HepG2 (cell line): ENCODE measurements around the gene CD28. TPM values are rescaled to one million over a fixed set of nuclear protein-coding genes. Genes with fewer than 3 reads are reported as not detected.

Source experiments
- ATF7-NPFF ChIP-seq: sonication (generic); formaldehyde crosslinking; IDR thresholded peaks from 2 replicates; pipeline ENCODE4 v1.8.1; 2023; ENCODE audit warnings: mild to moderate bottlenecking, low read depth, missing genetic modification reagents, moderate library complexity
- CCDC6 ChIP-seq: sonication (generic); formaldehyde crosslinking; IDR thresholded peaks from 2 replicates; pipeline ENCODE4 v1.8.1; 2022; ENCODE audit warnings: mild to moderate bottlenecking, missing genetic modification reagents, moderate library complexity
- CREM ChIP-seq, 2 experiments: sonication (generic) in 1 of 2; formaldehyde crosslinking in 1 of 2; IDR thresholded peaks; 2 replicates each; pipeline versions ENCODE4 v1.4.0 to v1.6.1; 2016 to 2020; ENCODE audit warnings: antibody characterized with exemption in 1 of 2, mild to moderate bottlenecking in 1 of 2, missing genetic modification reagents in 1 of 2
- HDAC2 ChIP-seq: sonication (generic); formaldehyde crosslinking; IDR thresholded peaks from 2 replicates; pipeline ENCODE4 v1.4.0; 2020; ENCODE audit warnings: missing genetic modification reagents
- HNF4G ChIP-seq, 2 experiments: sonication (generic) in 1 of 2; formaldehyde crosslinking in 1 of 2; IDR thresholded peaks; 2 replicates each; pipeline versions ENCODE4 v1.4.0 to v1.6.1; 2011 to 2020; ENCODE audit warnings: borderline replicate concordance in 2 of 2, low read depth in 2 of 2, mild to moderate bottlenecking in 2 of 2, low read length in 1 of 2, missing genetic modification reagents in 1 of 2, moderate library complexity in 1 of 2
- KDM6A ChIP-seq: IDR thresholded peaks from 2 replicates; pipeline ENCODE4 v1.6.1; 2016; ENCODE audit warnings: low read depth
- MATR3 ChIP-seq: sonication (generic); formaldehyde crosslinking; IDR thresholded peaks from 2 replicates; pipeline ENCODE4 v1.4.0; 2020; ENCODE audit warnings: missing genetic modification reagents
- NCOA2 ChIP-seq: sonication (generic); formaldehyde crosslinking; IDR thresholded peaks from 2 replicates; pipeline ENCODE4 v1.8.0; 2022; ENCODE audit warnings: inconsistent platforms
- NONO ChIP-seq, 2 experiments: fragments of 450-650 bp in 1 of 2; sonication (generic) in 1 of 2; formaldehyde crosslinking in 1 of 2; IDR thresholded peaks in 1 of 2; conservative IDR thresholded peaks in 1 of 2; 2 replicates each; pipeline versions ENCODE4 v1.6.1 to v1.8.0; 2017 to 2022; ENCODE audit warnings: mild to moderate bottlenecking in 1 of 2, missing genetic modification reagents in 1 of 2, moderate library complexity in 1 of 2
- POLR2A ChIP-seq, 2 experiments: IDR thresholded peaks; 2 replicates each; pipeline ENCODE4 v1.6.1; 2011; ENCODE audit warnings: low read depth in 2 of 2, low read length in 2 of 2, mild to moderate bottlenecking in 1 of 2, moderate library complexity in 1 of 2; ENCODE audit not compliant: insufficient read depth in 1 of 2
- SIX1 ChIP-seq: sonication (generic); formaldehyde crosslinking; IDR thresholded peaks from 2 replicates; pipeline ENCODE4 v1.4.0; 2020; ENCODE audit warnings: missing genetic modification reagents, borderline replicate concordance
- STAT5B ChIP-seq: sonication (generic); formaldehyde crosslinking; IDR thresholded peaks from 2 replicates; pipeline ENCODE4 v1.4.0; 2020; ENCODE audit warnings: missing genetic modification reagents
- TCF7L2 ChIP-seq: IDR thresholded peaks from 2 replicates; pipeline ENCODE4 v1.6.1; 2011; ENCODE audit warnings: mild to moderate bottlenecking, low read depth, low read length, moderate library complexity
- ZBTB3 ChIP-seq: sonication (generic); formaldehyde crosslinking; IDR thresholded peaks from 2 replicates; pipeline ENCODE4 v1.4.0; 2020; ENCODE audit warnings: low read depth, mild to moderate bottlenecking, moderate library complexity, missing genetic modification reagents, borderline replicate concordance
- ZNF333 ChIP-seq: sonication (generic); formaldehyde crosslinking; IDR thresholded peaks from 2 replicates; pipeline ENCODE4 v1.4.0; 2020; ENCODE audit warnings: mild to moderate bottlenecking, missing genetic modification reagents, borderline replicate concordance
- ZSCAN29 ChIP-seq: sonication (generic); formaldehyde crosslinking; conservative IDR thresholded peaks from 2 replicates; pipeline ENCODE4 v1.4.0; 2020; ENCODE audit warnings: mild to moderate bottlenecking, missing genetic modification reagents
- polyA plus RNA-seq, 8 experiments: library from polyadenylated mRNA; depleted of rRNA in 3 of 8; stranded (reverse) in 7 of 8; unstranded in 1 of 8; fragments of >200 nt; fragmentation: Illumina TruSeq in 4 of 8; extraction: Trizol in 4 of 8; gene quantifications; 2 replicates each; pipeline versions ENCODE4 v1.2.1 to v1.2.3, GENCODE V29; 2011 to 2016; ENCODE audit warnings: low read depth in 4 of 8, missing spikeins in 1 of 8, mixed read lengths in 1 of 8; ENCODE audit not compliant: insufficient read depth in 1 of 8
- total RNA-seq, 5 experiments: library from RNA; depleted of rRNA; stranded (reverse); fragments of >200 nt; fragmentation: Illumina TruSeq; extraction: Trizol; gene quantifications; 2 replicates each; pipeline ENCODE4 v1.2.3, GENCODE V29; 2016; ENCODE audit warnings: low read depth in 1 of 5
- TF ChIP-seq, protein P1 (sequence below): IDR thresholded peaks from 2 replicates; pipeline ENCODE4 v1.6.1; 2016; ENCODE audit warnings: low read depth, missing genetic modification reagents, missing compliant biosample characterization
- TF ChIP-seq, protein P2 (sequence below): sonication (generic); formaldehyde crosslinking; IDR thresholded peaks from 2 replicates; pipeline ENCODE4 v1.4.0; 2020; ENCODE audit warnings: mild to moderate bottlenecking, missing genetic modification reagents, borderline replicate concordance

Gene CD28
- total and polyA plus RNA-seq, 2 of the 13 experiments (the other 11 are each of a cell fraction or from before 2014, with no cell fraction given), result not detected

DNA sequence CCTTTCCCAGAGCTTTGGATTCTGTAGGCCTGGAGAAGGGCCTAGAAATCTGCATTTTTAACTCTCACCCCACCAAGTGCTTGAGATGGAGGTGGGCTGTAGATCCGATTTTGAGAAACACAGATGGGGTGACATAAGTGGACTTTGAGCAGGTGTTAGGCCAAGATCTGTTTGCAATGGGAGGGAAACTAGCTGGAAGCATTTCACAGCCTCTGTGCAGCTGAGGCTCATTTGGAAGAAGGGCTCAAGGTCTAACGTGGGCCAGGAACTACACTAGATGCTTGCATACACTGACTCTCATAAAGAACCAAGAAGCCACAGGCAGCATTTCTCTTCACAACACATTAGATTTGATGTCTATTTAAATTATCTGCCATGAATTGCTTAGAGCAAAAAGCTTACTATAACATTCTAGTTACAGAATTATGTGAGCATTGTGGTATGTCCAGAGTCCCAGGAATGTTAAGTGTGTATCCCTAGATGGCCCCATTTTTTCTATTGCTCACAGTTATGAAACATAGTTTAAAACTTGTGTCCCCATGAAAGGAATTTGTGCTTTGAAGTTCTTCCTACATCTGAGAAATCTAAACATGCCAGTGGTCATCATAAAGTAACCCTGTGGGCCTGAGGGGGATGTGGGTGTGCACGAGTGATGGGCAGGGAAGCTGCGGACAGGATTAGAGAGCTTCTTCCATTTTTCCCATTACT, 77.2 kb downstream of the CD28 start (continued):
- TF ChIP-seq, protein P1, sequence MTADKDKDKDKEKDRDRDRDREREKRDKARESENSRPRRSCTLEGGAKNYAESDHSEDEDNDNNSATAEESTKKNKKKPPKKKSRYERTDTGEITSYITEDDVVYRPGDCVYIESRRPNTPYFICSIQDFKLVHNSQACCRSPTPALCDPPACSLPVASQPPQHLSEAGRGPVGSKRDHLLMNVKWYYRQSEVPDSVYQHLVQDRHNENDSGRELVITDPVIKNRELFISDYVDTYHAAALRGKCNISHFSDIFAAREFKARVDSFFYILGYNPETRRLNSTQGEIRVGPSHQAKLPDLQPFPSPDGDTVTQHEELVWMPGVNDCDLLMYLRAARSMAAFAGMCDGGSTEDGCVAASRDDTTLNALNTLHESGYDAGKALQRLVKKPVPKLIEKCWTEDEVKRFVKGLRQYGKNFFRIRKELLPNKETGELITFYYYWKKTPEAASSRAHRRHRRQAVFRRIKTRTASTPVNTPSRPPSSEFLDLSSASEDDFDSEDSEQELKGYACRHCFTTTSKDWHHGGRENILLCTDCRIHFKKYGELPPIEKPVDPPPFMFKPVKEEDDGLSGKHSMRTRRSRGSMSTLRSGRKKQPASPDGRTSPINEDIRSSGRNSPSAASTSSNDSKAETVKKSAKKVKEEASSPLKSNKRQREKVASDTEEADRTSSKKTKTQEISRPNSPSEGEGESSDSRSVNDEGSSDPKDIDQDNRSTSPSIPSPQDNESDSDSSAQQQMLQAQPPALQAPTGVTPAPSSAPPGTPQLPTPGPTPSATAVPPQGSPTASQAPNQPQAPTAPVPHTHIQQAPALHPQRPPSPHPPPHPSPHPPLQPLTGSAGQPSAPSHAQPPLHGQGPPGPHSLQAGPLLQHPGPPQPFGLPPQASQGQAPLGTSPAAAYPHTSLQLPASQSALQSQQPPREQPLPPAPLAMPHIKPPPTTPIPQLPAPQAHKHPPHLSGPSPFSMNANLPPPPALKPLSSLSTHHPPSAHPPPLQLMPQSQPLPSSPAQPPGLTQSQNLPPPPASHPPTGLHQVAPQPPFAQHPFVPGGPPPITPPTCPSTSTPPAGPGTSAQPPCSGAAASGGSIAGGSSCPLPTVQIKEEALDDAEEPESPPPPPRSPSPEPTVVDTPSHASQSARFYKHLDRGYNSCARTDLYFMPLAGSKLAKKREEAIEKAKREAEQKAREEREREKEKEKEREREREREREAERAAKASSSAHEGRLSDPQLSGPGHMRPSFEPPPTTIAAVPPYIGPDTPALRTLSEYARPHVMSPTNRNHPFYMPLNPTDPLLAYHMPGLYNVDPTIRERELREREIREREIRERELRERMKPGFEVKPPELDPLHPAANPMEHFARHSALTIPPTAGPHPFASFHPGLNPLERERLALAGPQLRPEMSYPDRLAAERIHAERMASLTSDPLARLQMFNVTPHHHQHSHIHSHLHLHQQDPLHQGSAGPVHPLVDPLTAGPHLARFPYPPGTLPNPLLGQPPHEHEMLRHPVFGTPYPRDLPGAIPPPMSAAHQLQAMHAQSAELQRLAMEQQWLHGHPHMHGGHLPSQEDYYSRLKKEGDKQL (CRISPR knock-in tag), result peak; percentile 62
- TF ChIP-seq CREM (IDR thresholded peaks at IDR 0.05), result peak; percentile 93
- TF ChIP-seq CREM (CRISPR knock-in tag; IDR thresholded peaks at IDR 0.05), result no peak
- peak; percentile 52; the same call in 1 of the 2 replicates for TF ChIP-seq ZBTB3 (CRISPR knock-in tag)
- TF ChIP-seq ZNF333, result no peak
- peak; percentile 86; the same call in 1 of the 2 replicates for TF ChIP-seq CCDC6 (CRISPR knock-in tag)
- peak; percentile 61; the same call in 1 of the 2 replicates for TF ChIP-seq STAT5B (CRISPR knock-in tag)
- no peak for TF ChIP-seq NONO (IDR thresholded peaks at IDR 0.05)
- TF ChIP-seq NONO (CRISPR knock-in tag; conservative IDR thresholded peaks at IDR 0.05), result peak; percentile 75
- peak; percentile 90 for TF ChIP-seq TCF7L2
- peak; percentile 86 for TF ChIP-seq KDM6A (CRISPR knock-in tag)
- 0 out of 2 replicates have a peak, but pooled peaks have one; percentile 36 for TF ChIP-seq ATF7-NPFF (CRISPR knock-in tag)
- peak; percentile 93 for TF ChIP-seq NCOA2 (CRISPR knock-in tag)
- peak; percentile 42 to 81 for TF ChIP-seq POLR2A (IDR thresholded peaks at IDR 0.05; ENCODE audit: insufficient read depth in 1 of 2, low read depth in 2 of 2, low read length in 2 of 2)
- peak; percentile 99 for TF ChIP-seq HNF4G (IDR thresholded peaks at IDR 0.05; ENCODE audit: borderline replicate concordance, low read depth, low read length)
- peak; percentile 87; the same call in 1 of the 2 replicates for TF ChIP-seq HNF4G (CRISPR knock-in tag; IDR thresholded peaks at IDR 0.05; ENCODE audit: borderline replicate concordance, low read depth)
- peak; percentile 78; the same call in 1 of the 2 replicates for TF ChIP-seq SIX1 (CRISPR knock-in tag)
- TF ChIP-seq MATR3 (CRISPR knock-in tag), result no peak
- TF ChIP-seq, protein P2, sequence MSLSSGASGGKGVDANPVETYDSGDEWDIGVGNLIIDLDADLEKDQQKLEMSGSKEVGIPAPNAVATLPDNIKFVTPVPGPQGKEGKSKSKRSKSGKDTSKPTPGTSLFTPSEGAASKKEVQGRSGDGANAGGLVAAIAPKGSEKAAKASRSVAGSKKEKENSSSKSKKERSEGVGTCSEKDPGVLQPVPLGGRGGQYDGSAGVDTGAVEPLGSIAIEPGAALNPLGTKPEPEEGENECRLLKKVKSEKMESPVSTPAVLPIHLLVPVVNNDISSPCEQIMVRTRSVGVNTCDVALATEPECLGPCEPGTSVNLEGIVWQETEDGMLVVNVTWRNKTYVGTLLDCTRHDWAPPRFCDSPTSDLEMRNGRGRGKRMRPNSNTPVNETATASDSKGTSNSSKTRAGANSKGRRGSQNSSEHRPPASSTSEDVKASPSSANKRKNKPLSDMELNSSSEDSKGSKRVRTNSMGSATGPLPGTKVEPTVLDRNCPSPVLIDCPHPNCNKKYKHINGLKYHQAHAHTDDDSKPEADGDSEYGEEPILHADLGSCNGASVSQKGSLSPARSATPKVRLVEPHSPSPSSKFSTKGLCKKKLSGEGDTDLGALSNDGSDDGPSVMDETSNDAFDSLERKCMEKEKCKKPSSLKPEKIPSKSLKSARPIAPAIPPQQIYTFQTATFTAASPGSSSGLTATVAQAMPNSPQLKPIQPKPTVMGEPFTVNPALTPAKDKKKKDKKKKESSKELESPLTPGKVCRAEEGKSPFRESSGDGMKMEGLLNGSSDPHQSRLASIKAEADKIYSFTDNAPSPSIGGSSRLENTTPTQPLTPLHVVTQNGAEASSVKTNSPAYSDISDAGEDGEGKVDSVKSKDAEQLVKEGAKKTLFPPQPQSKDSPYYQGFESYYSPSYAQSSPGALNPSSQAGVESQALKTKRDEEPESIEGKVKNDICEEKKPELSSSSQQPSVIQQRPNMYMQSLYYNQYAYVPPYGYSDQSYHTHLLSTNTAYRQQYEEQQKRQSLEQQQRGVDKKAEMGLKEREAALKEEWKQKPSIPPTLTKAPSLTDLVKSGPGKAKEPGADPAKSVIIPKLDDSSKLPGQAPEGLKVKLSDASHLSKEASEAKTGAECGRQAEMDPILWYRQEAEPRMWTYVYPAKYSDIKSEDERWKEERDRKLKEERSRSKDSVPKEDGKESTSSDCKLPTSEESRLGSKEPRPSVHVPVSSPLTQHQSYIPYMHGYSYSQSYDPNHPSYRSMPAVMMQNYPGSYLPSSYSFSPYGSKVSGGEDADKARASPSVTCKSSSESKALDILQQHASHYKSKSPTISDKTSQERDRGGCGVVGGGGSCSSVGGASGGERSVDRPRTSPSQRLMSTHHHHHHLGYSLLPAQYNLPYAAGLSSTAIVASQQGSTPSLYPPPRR (CRISPR knock-in tag), result peak; percentile 64
- TF ChIP-seq ZSCAN29 (CRISPR knock-in tag), result peak; percentile 91
- peak; percentile 87 for TF ChIP-seq HDAC2 (CRISPR knock-in tag)
